ENCODE data around the gene LSR. TPM values are rescaled to one million over a fixed set of nuclear protein-coding genes. Genes with fewer than 3 reads are reported as not detected.

Gene LSR
- total and polyA plus RNA-seq, 7 donors, result 1.7 to 5.2 (median 2.4) TPM

DNA sequence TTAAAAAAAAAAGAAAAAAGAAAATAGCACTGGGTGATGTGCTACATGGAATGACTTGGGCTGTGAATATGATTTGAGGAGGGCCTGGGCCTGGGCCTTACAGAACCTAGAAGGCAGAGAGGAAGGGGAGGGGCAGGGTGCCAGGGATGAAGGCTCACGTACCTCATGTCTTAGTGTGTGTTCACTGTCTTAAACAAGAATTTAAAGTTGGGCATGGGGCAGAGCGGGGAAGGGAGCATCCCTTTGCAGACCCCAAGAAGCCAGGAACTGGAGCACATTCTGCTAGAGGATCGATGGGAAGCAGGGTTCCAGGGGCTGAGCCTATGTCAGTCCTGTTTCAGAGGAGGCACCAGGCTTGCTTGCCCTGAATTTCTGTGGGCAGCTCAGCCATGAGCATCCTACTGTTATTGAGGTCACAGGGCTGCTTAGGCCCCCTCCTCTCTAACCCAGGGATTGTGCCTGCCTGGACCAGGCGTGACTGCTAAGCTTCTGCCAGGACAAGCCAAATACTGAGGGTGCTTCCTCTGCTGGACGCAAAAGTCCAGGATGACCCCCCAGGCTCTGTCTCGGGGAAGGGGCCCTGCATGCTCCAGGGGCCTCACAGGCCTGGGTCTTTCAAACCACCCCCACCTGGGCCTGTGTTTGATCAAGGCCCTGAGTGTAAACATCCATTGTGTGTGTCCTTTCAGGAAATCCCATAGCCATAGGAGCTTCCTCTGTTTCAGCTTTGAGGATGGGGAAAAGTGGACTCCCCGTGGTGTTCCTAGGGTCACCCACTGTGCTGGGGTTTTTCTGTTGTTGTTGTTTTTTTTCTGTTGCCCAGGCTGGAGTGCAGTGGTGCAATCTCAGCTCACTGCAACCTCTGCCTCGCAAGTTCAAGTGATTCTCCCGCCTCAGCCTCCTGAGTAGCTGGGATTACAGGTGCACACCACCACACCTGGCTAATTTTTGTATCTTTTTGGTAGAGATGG is 4.8 kb downstream of the LSR start:
- H3K9me3 ChIP-seq, result no peaks in the 10 kb centered on the region
- no peak overlapping the region for H3K4me3 ChIP-seq
- 75 to 85% (median 79%) methylated on average over 9 of the region's 9 CpGs for WGBS, 3 donors
- peaks cover 0 to 51% (median 2%) of the 10 kb centered on the region in 3 donors for H3K27me3 ChIP-seq (ENCODE audit: insufficient read depth in 3 of 3, low read length in 2 of 3)
- H3K4me1 ChIP-seq, result no peaks in the 10 kb centered on the region
- TF ChIP-seq, protein P1, sequence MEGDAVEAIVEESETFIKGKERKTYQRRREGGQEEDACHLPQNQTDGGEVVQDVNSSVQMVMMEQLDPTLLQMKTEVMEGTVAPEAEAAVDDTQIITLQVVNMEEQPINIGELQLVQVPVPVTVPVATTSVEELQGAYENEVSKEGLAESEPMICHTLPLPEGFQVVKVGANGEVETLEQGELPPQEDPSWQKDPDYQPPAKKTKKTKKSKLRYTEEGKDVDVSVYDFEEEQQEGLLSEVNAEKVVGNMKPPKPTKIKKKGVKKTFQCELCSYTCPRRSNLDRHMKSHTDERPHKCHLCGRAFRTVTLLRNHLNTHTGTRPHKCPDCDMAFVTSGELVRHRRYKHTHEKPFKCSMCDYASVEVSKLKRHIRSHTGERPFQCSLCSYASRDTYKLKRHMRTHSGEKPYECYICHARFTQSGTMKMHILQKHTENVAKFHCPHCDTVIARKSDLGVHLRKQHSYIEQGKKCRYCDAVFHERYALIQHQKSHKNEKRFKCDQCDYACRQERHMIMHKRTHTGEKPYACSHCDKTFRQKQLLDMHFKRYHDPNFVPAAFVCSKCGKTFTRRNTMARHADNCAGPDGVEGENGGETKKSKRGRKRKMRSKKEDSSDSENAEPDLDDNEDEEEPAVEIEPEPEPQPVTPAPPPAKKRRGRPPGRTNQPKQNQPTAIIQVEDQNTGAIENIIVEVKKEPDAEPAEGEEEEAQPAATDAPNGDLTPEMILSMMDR (IDR thresholded peaks at IDR 0.05), result no peak
- intact Hi-C loops (cut with DNase I), result no loop called here
- DNase-seq, result no peak
- no peaks in the 10 kb centered on the region for H3K36me3 ChIP-seq (ENCODE audit: insufficient read depth in 1 of 2, low read depth in 1 of 2)
- no peak overlapping the region for H3K27ac ChIP-seq
- ATAC-seq, result no peak

GRCh38 chr19:35254341-35255297 is 5.8 kb downstream of the LSR start:
- Histone ChIP-seq H3K9me3 (no peaks in the 10 kb centered on the region), H3K4me3 (no peak overlapping the region), H3K27ac (no peak overlapping the region), H3K27me3 (ENCODE audit: insufficient read depth in 3 of 3, low read length in 2 of 3) (peaks cover 0 to 42% (median 2%) of the 10 kb centered on the region in 3 donors), H3K4me1 (no peaks in the 10 kb centered on the region), H3K36me3 (ENCODE audit: insufficient read depth in 1 of 2, low read depth in 1 of 2) (no peaks in the 10 kb centered on the region)
- intact Hi-C loops (cut with DNase I), result no loop called here
- ATAC-seq (no peak), DNase-seq (no peak)
- WGBS, 3 donors, result 81 to 86% (median 82%) methylated on average over 17 of the region's 17 CpGs
- TF ChIP-seq, protein P1 (IDR thresholded peaks at IDR 0.05), result no peak

DNA sequence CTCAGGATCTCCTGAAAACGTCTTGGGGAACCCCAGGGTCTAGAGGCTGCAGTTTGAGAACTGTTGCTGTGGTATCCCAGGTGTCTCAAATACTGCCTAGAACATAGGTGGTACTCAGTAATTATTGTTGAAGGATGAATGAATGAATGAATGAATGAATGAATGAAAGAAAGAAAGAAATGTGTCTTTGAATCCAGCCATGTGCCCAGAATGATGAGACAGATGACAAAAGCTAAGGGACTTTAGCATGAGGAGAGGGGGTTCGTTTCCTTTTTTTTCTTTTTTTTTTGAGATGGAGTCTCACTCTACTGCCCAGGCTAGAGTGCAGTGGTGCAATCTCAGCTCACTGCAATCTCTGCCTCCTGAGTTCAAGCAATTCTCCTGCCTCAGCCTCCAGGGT is 7.8 kb downstream of the LSR start:
- Histone ChIP-seq H3K9me3 (no peaks in the 10 kb centered on the region), H3K27ac (no peak overlapping the region), H3K4me3 (no peak overlapping the region), H3K4me1 (no peaks in the 10 kb centered on the region), H3K27me3 (ENCODE audit: insufficient read depth in 3 of 3, low read length in 2 of 3) (peaks cover 0 to 24% (median 2%) of the 10 kb centered on the region in 3 donors), H3K36me3 (ENCODE audit: insufficient read depth in 1 of 2, low read depth in 1 of 2) (no peaks in the 10 kb centered on the region)
- DNase-seq, result no peak
- intact Hi-C loops (cut with DNase I), result no loop called here
- no peak for ATAC-seq
- TF ChIP-seq, protein P1 (IDR thresholded peaks at IDR 0.05), result no peak
- 46 to 55% (median 48%) methylated on average over 2 of the region's 2 CpGs for WGBS, 3 donors

DNA sequence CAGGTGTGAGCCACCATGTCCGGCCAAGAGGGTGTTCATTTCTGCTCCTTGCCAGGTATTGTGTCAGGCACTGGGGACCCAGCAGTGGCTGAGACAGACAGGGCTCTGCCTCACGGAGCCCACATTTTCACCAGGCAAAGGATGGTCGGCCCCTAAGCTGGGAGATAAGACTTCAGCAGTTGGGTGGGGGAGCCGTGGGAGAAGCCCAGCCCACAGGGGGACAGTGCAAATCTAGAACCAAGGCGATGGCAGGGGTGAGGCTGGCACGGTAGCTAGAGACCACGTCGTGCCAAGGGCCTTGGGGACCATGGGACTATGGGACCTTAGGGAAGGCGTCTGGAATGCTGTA is 8.3 kb downstream of the LSR start:
- no peak overlapping the region for H3K4me3 ChIP-seq
- ATAC-seq, result no peak
- no peaks in the 10 kb centered on the region for H3K36me3 ChIP-seq (ENCODE audit: insufficient read depth in 1 of 2, low read depth in 1 of 2)
- WGBS, 3 donors, result 66 to 80% (median 69%) methylated on average over 9 of the region's 9 CpGs
- H3K9me3 ChIP-seq, result no peaks in the 10 kb centered on the region
- no peak for DNase-seq
- peaks cover 0 to 24% (median 2%) of the 10 kb centered on the region in 3 donors for H3K27me3 ChIP-seq (ENCODE audit: insufficient read depth in 3 of 3, low read length in 2 of 3)
- H3K27ac ChIP-seq, result no peak overlapping the region
- intact Hi-C loops (cut with DNase I), result no loop called here
- H3K4me1 ChIP-seq, result no peaks in the 10 kb centered on the region
- TF ChIP-seq, protein P1 (IDR thresholded peaks at IDR 0.05), result no peak
